OCI-LY1 (cell line): ENCODE measurements around the gene DIO2.

ENCODE experiments used
- H2AFZ ChIP-seq: fragments of 200-600 bp; sonication (generic), shearing (Covaris generic); 2 replicates; pipeline ENCODE4 v1.6.0; 2014; ENCODE audit warnings: antibody characterized with exemption, mild to moderate bottlenecking, low read length
- H3F3A ChIP-seq: fragments of 200-600 bp; sonication (generic), shearing (Covaris generic); 2 replicates; pipeline ENCODE4 v1.6.0; 2014; ENCODE audit warnings: mild to moderate bottlenecking, antibody characterized with exemption, low read length, moderate library complexity; ENCODE audit not compliant: insufficient read depth
- H3K27ac ChIP-seq: fragments of 200-600 bp; sonication (generic); 2 replicates; pipeline ENCODE4 v1.5.1; 2014; ENCODE audit warnings: low read length, mixed run types, mild to moderate bottlenecking, low read depth; ENCODE audit not compliant: poor library complexity, severe bottlenecking
- H3K27me3 ChIP-seq: fragments of 200-600 bp; sonication (generic); 2 replicates; pipeline ENCODE4 v1.6.0; 2014; ENCODE audit warnings: antibody characterized with exemption, mild to moderate bottlenecking, low read length, moderate library complexity; ENCODE audit not compliant: insufficient read depth
- H3K36me3 ChIP-seq: fragments of 200-600 bp; sonication (generic); 2 replicates; pipeline ENCODE4 v1.6.1; 2014; ENCODE audit warnings: mild to moderate bottlenecking, antibody characterized with exemption, low read length, moderate library complexity, mixed read lengths; ENCODE audit not compliant: insufficient read depth
- H3K4me1 ChIP-seq: fragments of 200-600 bp; sonication (generic); 2 replicates; pipeline ENCODE4 v1.5.1; 2014; ENCODE audit warnings: mild to moderate bottlenecking, low read length, moderate library complexity; ENCODE audit not compliant: insufficient read depth, severe bottlenecking
- H3K4me2 ChIP-seq: fragments of 200-600 bp; sonication (generic), shearing (Covaris generic); 2 replicates; pipeline ENCODE4 v1.6.1; 2014; ENCODE audit warnings: low read length
- H3K4me3 ChIP-seq: fragments of 200-600 bp; sonication (generic); 2 replicates; pipeline ENCODE4 v1.5.1; 2014; ENCODE audit warnings: low read length, low read depth, mild to moderate bottlenecking, mixed read lengths; ENCODE audit not compliant: poor library complexity, severe bottlenecking
- H3K79me2 ChIP-seq: fragments of 200-600 bp; shearing (Covaris generic); 2 replicates; pipeline ENCODE4 v1.6.1; 2016; ENCODE audit warnings: mixed run types, low read length, mixed read lengths; ENCODE audit not compliant: insufficient read depth
- H3K9ac ChIP-seq: fragments of 200-600 bp; sonication (generic), shearing (Covaris generic); 2 replicates; pipeline ENCODE4 v1.6.1; 2014; ENCODE audit warnings: mild to moderate bottlenecking, low read length, mixed read lengths
- H3K9me2 ChIP-seq: fragments of 200-600 bp; sonication (generic), shearing (Covaris generic); 2 replicates; pipeline ENCODE4 v1.6.1; 2014; ENCODE audit warnings: low read depth, mild to moderate bottlenecking, low read length, mixed read lengths
- H3K9me3 ChIP-seq: fragments of 200-600 bp; shearing (Covaris generic); 2 replicates; pipeline ENCODE4 v1.6.1; 2014; ENCODE audit warnings: low read length, mixed read lengths
- H4K20me1 ChIP-seq: fragments of 200-600 bp; sonication (generic), shearing (Covaris generic); 2 replicates; pipeline ENCODE4 v1.6.0; 2016; ENCODE audit warnings: mild to moderate bottlenecking, low read length; ENCODE audit not compliant: insufficient read depth
- CTCF ChIP-seq: fragments of 200-600 bp; sonication (generic), shearing (Covaris generic); IDR thresholded peaks from 2 replicates; pipeline ENCODE4 v1.5.1; 2017; ENCODE audit warnings: mild to moderate bottlenecking, antibody characterized with exemption, low read length, moderate library complexity, mixed read lengths
- EZH2 ChIP-seq: fragments of 200-600 bp; sonication (generic), shearing (Covaris generic); IDR thresholded peaks from 2 replicates; pipeline ENCODE4 v1.8.0; 2017; ENCODE audit warnings: borderline replicate concordance, mixed run types, mild to moderate bottlenecking, antibody characterized with exemption, low read length, moderate library complexity, mixed read lengths

Gene DIO2

GRCh38 chr14:80223696-80224465, 12.6 kb upstream of the DIO2 start:
- Histone ChIP-seq H3K9me3 (no peaks in the 10 kb centered on the region), H3K4me3 (no peak overlapping the region), H3K9me2 (no peaks in the 10 kb centered on the region), H2AFZ (no peak overlapping the region), H3K4me2 (no peak overlapping the region), H3K27me3 (no peaks in the 10 kb centered on the region), H3K36me3 (no peaks in the 10 kb centered on the region), H3K4me1 (no peaks in the 10 kb centered on the region), H4K20me1 (no peaks in the 10 kb centered on the region), H3K27ac (no peak overlapping the region), H3K79me2 (no peaks in the 10 kb centered on the region), H3K9ac (no peak overlapping the region), H3F3A (no peaks in the 10 kb centered on the region)
- TF ChIP-seq EZH2 (no peak), CTCF (no peak)

DNA sequence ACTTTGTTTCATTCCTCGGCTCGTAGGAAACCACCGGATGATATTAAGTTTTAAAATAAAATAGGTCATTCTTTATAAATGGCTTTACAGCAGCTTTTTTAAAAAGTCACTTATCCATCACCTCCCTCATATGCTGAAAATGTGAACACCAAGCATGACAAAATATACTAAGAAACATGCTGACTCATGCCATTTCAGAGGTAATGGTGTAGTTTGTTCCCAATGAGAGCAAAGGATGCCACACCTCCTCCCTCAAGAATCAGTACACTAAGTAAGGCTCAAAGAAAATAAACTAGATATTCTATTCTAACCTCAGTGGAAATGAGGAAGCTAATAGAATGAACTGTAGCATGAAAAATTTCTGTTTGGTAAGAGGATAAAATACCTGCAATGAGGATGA, 5.5 kb upstream of the DIO2 start:
- no peak for TF ChIP-seq CTCF

GRCh38 chr14:80215756-80216581, 4.7 kb upstream of the DIO2 start:
- Histone ChIP-seq H3F3A (no peaks in the 10 kb centered on the region), H3K9me3 (no peaks in the 10 kb centered on the region), H3K27ac (no peak overlapping the region), H3K4me1 (no peaks in the 10 kb centered on the region), H3K36me3 (no peaks in the 10 kb centered on the region), H4K20me1 (no peaks in the 10 kb centered on the region), H3K4me3 (no peak overlapping the region), H3K9me2 (no peaks in the 10 kb centered on the region), H3K27me3 (no peaks in the 10 kb centered on the region), H3K9ac (no peak overlapping the region), H3K4me2 (no peak overlapping the region), H2AFZ (no peak overlapping the region), H3K79me2 (no peaks in the 10 kb centered on the region)
- no peak for TF ChIP-seq EZH2
- no peak for TF ChIP-seq CTCF

More for the DNA sequence above, 5.5 kb upstream of the DIO2 start:
- H3K27ac ChIP-seq: no peak overlapping the region
- no peaks in the 10 kb centered on the region for H3K27me3 ChIP-seq
- H3K36me3 ChIP-seq: no peaks in the 10 kb centered on the region
- no peak overlapping the region for H3K9ac ChIP-seq
- no peaks in the 10 kb centered on the region for H3K79me2 ChIP-seq
- H3K4me1 ChIP-seq: no peaks in the 10 kb centered on the region
- no peak overlapping the region for H3K4me2 ChIP-seq
- no peak overlapping the region for H2AFZ ChIP-seq
- no peaks in the 10 kb centered on the region for H4K20me1 ChIP-seq
- H3K4me3 ChIP-seq: no peak overlapping the region
- no peaks in the 10 kb centered on the region for H3K9me3 ChIP-seq
- H3K9me2 ChIP-seq: no peaks in the 10 kb centered on the region
- H3F3A ChIP-seq: no peaks in the 10 kb centered on the region
